AG04450 (cell line): ENCODE data around the gene MRPL48. TPM values are rescaled to one million over a fixed set of nuclear protein-coding genes. Genes with fewer than 3 reads are reported as not detected.

Experiments
- CTCF ChIA-PET: fragments of 300-600, 350-600 bp; formaldehyde crosslinking; extraction: SDS; loops from one replicate; lab custom pipeline; 2022; ENCODE audit warnings: antibody characterized with exemption, inconsistent platforms; lab: Charles Lee
- POLR2A ChIA-PET: fragments of 350-600 bp; formaldehyde crosslinking; extraction: SDS; loops from one replicate; lab custom pipeline; 2021; ENCODE audit warnings: antibody characterized with exemption, inconsistent platforms; lab: Yijun Ruan, JAX
- DNase-seq: peaks from one replicate; pipeline ENCODE4 v3.0.0-alpha.2; 2011; ENCODE audit warnings: low read depth, low spot score
- H3K27ac ChIP-seq: one replicate; pipeline ENCODE4 v1.5.1; 2012; ENCODE audit warnings: low read depth, low read length, control low read depth
- H3K27me3 ChIP-seq: one replicate; pipeline ENCODE4 v1.6.0; 2012; ENCODE audit warnings: low read length; ENCODE audit not compliant: control insufficient read depth, insufficient read depth
- H3K4me3 ChIP-seq: 2 replicates; pipeline ENCODE4 v1.5.1; 2011; ENCODE audit warnings: mild to moderate bottlenecking, low read depth, low read length, control low read depth
- H3K9me3 ChIP-seq: 2 replicates; pipeline ENCODE4 v1.5.1; 2012; ENCODE audit warnings: low read length; ENCODE audit not compliant: control insufficient read depth, insufficient read depth
- polyA plus RNA-seq: library from polyadenylated mRNA; depleted of rRNA; stranded (reverse); fragments of >200 nt; gene quantifications from 2 replicates; pipeline ENCODE4 v1.2.3, GENCODE V29; 2011
- TF ChIP-seq, protein P1 (sequence below): IDR thresholded peaks from 2 replicates; pipeline ENCODE4 v1.5.1; 2011; ENCODE audit warnings: low read depth, low read length, control low read depth, inconsistent platforms

MRPL48 gene
- polyA plus RNA-seq, 1 experiment: 65.7 TPM

DNA sequence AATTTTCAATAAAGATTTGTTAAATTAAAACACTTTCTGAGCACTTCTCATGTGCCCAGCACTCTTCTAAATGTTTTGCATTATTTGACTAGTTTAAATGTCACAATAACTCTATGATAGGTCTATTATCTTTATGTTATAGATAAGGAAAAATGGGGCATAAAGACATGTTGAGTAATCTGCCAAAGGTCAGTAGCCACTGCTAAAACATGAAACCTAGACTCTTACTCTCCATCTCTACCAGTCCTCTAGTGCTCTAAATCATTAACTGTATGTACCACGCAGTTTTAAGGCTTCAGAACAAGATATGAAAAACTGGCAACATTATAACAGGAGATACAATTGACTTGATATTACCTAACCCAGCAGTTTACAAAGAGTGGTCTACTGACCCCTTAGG, 33.7 kb upstream of the MRPL48 start:
- TF ChIP-seq, protein P1, sequence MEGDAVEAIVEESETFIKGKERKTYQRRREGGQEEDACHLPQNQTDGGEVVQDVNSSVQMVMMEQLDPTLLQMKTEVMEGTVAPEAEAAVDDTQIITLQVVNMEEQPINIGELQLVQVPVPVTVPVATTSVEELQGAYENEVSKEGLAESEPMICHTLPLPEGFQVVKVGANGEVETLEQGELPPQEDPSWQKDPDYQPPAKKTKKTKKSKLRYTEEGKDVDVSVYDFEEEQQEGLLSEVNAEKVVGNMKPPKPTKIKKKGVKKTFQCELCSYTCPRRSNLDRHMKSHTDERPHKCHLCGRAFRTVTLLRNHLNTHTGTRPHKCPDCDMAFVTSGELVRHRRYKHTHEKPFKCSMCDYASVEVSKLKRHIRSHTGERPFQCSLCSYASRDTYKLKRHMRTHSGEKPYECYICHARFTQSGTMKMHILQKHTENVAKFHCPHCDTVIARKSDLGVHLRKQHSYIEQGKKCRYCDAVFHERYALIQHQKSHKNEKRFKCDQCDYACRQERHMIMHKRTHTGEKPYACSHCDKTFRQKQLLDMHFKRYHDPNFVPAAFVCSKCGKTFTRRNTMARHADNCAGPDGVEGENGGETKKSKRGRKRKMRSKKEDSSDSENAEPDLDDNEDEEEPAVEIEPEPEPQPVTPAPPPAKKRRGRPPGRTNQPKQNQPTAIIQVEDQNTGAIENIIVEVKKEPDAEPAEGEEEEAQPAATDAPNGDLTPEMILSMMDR: no peak
- POLR2A ChIA-PET: no interaction called here
- no peaks in the 10 kb centered on the region for H3K27me3 ChIP-seq
- CTCF ChIA-PET: interaction anchor here (0.6 kb wide), 1 partner anchor 1271 kb away, joined by 6 read pairs; no protein-coding TSS in a partner anchor
- H3K4me3 ChIP-seq: no peak overlapping the region
- DNase-seq: no peak
- H3K27ac ChIP-seq: no peak overlapping the region
- no peaks in the 10 kb centered on the region for H3K9me3 ChIP-seq

DNA sequence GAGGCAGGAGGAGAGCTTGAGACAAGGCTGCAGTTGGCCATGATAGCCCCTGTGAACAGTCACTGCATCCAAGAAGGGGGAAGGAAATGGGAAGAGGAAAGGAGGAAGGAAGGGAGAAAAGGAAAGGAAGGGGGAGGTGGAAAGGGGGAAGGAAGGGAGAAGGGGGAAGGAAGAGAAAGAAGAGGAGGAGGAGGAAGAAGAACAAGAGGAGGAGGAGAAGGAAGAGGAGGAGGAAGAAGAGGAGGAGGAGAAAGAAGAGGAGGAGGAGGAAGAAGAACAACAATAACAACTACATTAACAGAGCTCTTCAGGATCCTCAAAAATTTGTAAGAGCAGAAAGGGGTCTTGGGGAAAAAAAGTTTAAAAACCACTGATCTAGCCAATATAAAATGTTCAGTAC, 32.0 kb upstream of the MRPL48 start:
- POLR2A ChIA-PET: no interaction called here
- Histone ChIP-seq H3K27me3 (no peaks in the 10 kb centered on the region), H3K4me3 (no peak overlapping the region), H3K9me3 (peaks cover 2% of the 10 kb centered on the region; the same call in 1 of the 2 replicates), H3K27ac (no peak overlapping the region)
- DNase-seq: no peak
- TF ChIP-seq, protein P1: no peak
- CTCF ChIA-PET: no interaction called here

DNA sequence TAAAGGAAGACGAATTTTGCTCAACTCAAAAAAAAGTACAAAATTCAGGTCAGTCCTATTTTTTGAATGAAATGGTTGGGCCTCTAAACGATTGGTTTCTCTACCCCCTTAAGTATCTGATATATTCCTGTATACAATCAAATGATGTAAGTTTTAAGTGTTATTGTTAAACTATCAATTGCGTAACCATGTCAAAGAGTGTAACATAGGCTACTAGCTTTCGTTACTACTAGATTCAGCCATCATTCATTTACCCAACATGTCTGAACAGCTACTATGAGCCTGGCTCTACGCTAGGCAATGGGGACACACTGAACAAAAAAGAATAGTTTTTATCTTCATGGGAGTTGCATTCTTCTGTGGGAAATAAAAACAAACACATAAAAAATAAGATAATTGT, 30.1 kb upstream of the MRPL48 start:
- POLR2A ChIA-PET: no interaction called here
- CTCF ChIA-PET: no interaction called here
- Histone ChIP-seq H3K27ac (no peak overlapping the region), H3K4me3 (no peak overlapping the region), H3K9me3 (peaks cover 3% of the 10 kb centered on the region; the same call in 1 of the 2 replicates), H3K27me3 (no peaks in the 10 kb centered on the region)
- TF ChIP-seq, protein P1: no peak
- DNase-seq: no peak

DNA sequence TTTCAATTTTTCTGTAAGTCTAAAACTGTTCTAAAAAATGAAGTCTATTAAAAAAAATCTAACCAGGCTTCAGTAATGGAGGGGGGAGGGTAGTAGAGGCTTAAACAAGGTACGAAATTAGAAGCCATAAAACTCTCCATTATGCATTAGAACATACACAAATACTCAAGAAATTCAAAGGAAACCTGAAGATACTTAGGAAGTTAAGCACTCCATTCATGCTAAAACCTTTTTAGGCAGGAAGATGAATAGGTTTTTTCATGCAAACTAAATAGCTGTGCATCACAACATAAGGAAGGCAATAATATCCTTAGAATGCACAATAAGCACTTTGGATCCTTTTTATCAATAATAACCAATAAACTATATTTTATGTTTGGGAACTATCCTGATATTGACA, 29.2 kb upstream of the MRPL48 start:
- CTCF ChIA-PET: interaction anchor here (0.7 kb wide), 1 partner anchor 173 kb away, joined by 4 read pairs; no protein-coding TSS in a partner anchor
- POLR2A ChIA-PET: no interaction called here
- TF ChIP-seq, protein P1: no peak
- H3K4me3 ChIP-seq: peak overlapping the region; percentile 91
- no peaks in the 10 kb centered on the region for H3K27me3 ChIP-seq
- H3K9me3 ChIP-seq: peaks cover 3% of the 10 kb centered on the region; the same call in 1 of the 2 replicates
- DNase-seq: no peak
- H3K27ac ChIP-seq: no peak overlapping the region

DNA sequence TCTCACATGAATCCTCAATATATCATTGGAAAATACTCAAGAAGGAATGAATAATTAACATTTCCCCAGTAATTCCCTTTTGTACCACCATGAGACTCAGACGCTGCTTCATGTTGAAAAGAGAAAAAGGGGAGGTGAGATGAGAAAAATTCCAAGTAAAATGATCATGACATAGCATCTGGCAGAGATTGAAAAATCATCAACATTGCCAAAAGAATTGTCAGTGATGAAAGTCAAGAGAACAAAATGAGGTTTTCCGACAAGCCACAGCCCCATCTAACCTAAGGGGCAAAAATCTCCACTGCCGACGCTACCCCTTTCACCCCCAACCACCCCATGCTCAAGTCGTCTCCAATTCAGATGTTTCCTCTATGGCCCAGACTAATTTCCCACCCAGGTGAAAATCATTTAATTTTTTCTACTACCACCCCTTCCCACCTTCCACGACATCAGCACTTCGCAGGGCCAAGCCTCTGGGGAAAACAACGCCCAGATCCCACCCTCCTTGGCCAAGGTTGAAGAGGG, 28.0 kb upstream of the MRPL48 start:
- ChIA-PET POLR2A (interaction anchor here (0.6 to 3.2 kb wide), 4 partner anchors 14 to 99 kb away, joined by 3 to 55 read pairs (median 16); partner anchors contain the start of gene MRPL48), CTCF (interaction anchor here (0.6 kb wide), 2 partner anchors 162 to 280 kb away, joined by 3 read pairs; no protein-coding TSS in a partner anchor)
- Histone ChIP-seq H3K4me3 (peak overlapping the region; percentile 91), H3K9me3 (peaks cover 3% of the 10 kb centered on the region; the same call in 1 of the 2 replicates), H3K27me3 (no peaks in the 10 kb centered on the region), H3K27ac (peak overlapping the region; percentile 91)
- TF ChIP-seq, protein P1: peak; percentile 38
- no peak for DNase-seq
